Endothelial cell of umbilical vein (primary cell): ENCODE measurements around the gene EHMT1. TPM values are rescaled to one million over a fixed set of nuclear protein-coding genes. Genes with fewer than 3 reads are reported as not detected.

ENCODE experiments used
- BruUV-seq: library from RNA; stranded (reverse); fragments of 400-500 nt; replicated peaks from 2 replicates; lab custom pipeline; 2021; lab: Mats Ljungman, UMichigan
- CTCF ChIA-PET: fragments of 300-600, 350-600 bp; sonication (Branson Sonifier 250); formaldehyde crosslinking; loops from one replicate; lab custom pipeline; 2021; ENCODE audit warnings: antibody characterized with exemption, inconsistent platforms; lab: Charles Lee
- POLR2A ChIA-PET: fragments of 300-600, 350-600 bp; sonication (Branson Sonifier 250); formaldehyde crosslinking; loops from one replicate; lab custom pipeline; 2021; ENCODE audit warnings: antibody characterized with exemption, inconsistent platforms; lab: Charles Lee
- DNase-seq: peaks from one replicate; pipeline ENCODE4 v3.0.0-alpha.2; 2011; ENCODE audit warnings: low read depth, low spot score
- FAIRE-seq: peaks from 2 replicates; lab custom pipeline; 2011; peaks lifted over from hg19 to GRCh38; lab: Jason Lieb, UNC
- H2AFZ ChIP-seq: 2 replicates; pipeline ENCODE4 v1.6.0; 2012; ENCODE audit warnings: low read depth, low read length, control low read depth, inconsistent platforms
- H3K27ac ChIP-seq: 2 replicates; pipeline ENCODE4 v1.5.1; 2011; ENCODE audit warnings: low read depth, mild to moderate bottlenecking, control low read depth, low read length, moderate library complexity; ENCODE audit not compliant: insufficient read depth
- H3K27me3 ChIP-seq, 2 experiments: 2 replicates each; pipeline versions ENCODE4 v1.6.0 to v1.6.1; 2011; ENCODE audit warnings: low read length in 2 of 2, mixed read lengths in 1 of 2; ENCODE audit not compliant: control insufficient read depth in 2 of 2, insufficient read depth in 2 of 2
- H3K36me3 ChIP-seq, 2 experiments: 2 replicates in 1 of 2; 3 replicates in 1 of 2; pipeline ENCODE4 v1.5.1; 2011; ENCODE audit warnings: low read length in 2 of 2, mild to moderate bottlenecking in 1 of 2, moderate library complexity in 1 of 2; ENCODE audit not compliant: control insufficient read depth in 2 of 2, insufficient read depth in 2 of 2; ENCODE audit errors: extremely low read depth in 1 of 2
- H3K4me1 ChIP-seq: 3 replicates; pipeline ENCODE4 v1.5.1; 2011; ENCODE audit warnings: mild to moderate bottlenecking, low read length; ENCODE audit not compliant: control insufficient read depth, insufficient read depth; ENCODE audit errors: extremely low read depth
- H3K4me2 ChIP-seq: 2 replicates; pipeline ENCODE4 v1.6.1; 2011; ENCODE audit warnings: low read length, control low read depth, mixed read lengths; ENCODE audit not compliant: insufficient read depth
- H3K4me3 ChIP-seq, 3 experiments: fragments of 200-600 bp in 1 of 3; sonication (generic), shearing (Covaris generic) in 1 of 3; replicated peaks in 1 of 3; 2 replicates each; pipeline ENCODE4 v1.5.1; 2011 to 2016; ENCODE audit warnings: control low read depth in 3 of 3, low read length in 3 of 3, mild to moderate bottlenecking in 2 of 3, inconsistent platforms in 1 of 3, low read depth in 1 of 3, moderate library complexity in 1 of 3; ENCODE audit not compliant: insufficient read depth in 1 of 3
- H3K79me2 ChIP-seq: 2 replicates; pipeline ENCODE4 v1.6.0; 2012; ENCODE audit warnings: low read length, inconsistent platforms; ENCODE audit not compliant: control insufficient read depth, insufficient read depth
- H3K9ac ChIP-seq: replicated peaks from 2 replicates; pipeline ENCODE3; 2011; ENCODE audit warnings: low read length, control low read depth; ENCODE audit not compliant: insufficient read depth; ENCODE audit errors: extremely low read depth
- H3K9me1 ChIP-seq: replicated peaks from 3 replicates; pipeline ENCODE4 v1.6.0; 2011; ENCODE audit warnings: mild to moderate bottlenecking, low read length; ENCODE audit not compliant: control insufficient read depth, insufficient read depth; ENCODE audit errors: extremely low read depth
- H3K9me3 ChIP-seq: replicated peaks from 2 replicates; pipeline ENCODE4 v1.5.1; 2012; ENCODE audit warnings: low read length, inconsistent platforms; ENCODE audit not compliant: control insufficient read depth, insufficient read depth
- H4K20me1 ChIP-seq: replicated peaks from 2 replicates; pipeline ENCODE3; 2011; ENCODE audit warnings: mild to moderate bottlenecking, low read length; ENCODE audit not compliant: control insufficient read depth, insufficient read depth; ENCODE audit errors: extremely low read depth
- CTCF ChIP-seq, 2 donors: IDR thresholded peaks; 1 replicate in 1 of 2; 2 replicates in 1 of 2; pipeline ENCODE4 v1.5.1; 2011; ENCODE audit warnings: low read length in 2 of 2, mild to moderate bottlenecking in 2 of 2, moderate library complexity in 2 of 2, control low read depth in 1 of 2, inconsistent platforms in 1 of 2, low read depth in 1 of 2; ENCODE audit not compliant: insufficient read depth in 1 of 2; ENCODE audit errors: extremely low read depth in 1 of 2
- GATA2 ChIP-seq: IDR thresholded peaks from 2 replicates; pipeline ENCODE4 v1.7.0; 2011; ENCODE audit warnings: low read depth, mild to moderate bottlenecking, moderate library complexity, mixed read lengths, low read length; ENCODE audit not compliant: insufficient read length, insufficient read depth
- MYC ChIP-seq: IDR thresholded peaks from one replicate; pipeline ENCODE4 v1.6.1; 2011; ENCODE audit warnings: mild to moderate bottlenecking, low read depth, low read length
- POLR2A ChIP-seq: IDR thresholded peaks from 2 replicates; pipeline ENCODE4 v1.6.1; 2012; ENCODE audit warnings: low read depth, mild to moderate bottlenecking, control low read depth, low read length
- POLR2AphosphoS5 ChIP-seq: IDR thresholded peaks from 2 replicates; pipeline ENCODE4 v1.6.1; 2012; ENCODE audit warnings: low read depth, mild to moderate bottlenecking, control low read depth, low read length, moderate library complexity; ENCODE audit not compliant: insufficient read depth
- dilution Hi-C: fragments of 300-500 bp; cut with MboI; formaldehyde crosslinking; loops from one replicate; pipeline ENCODE4 v1.15.0; 2019; ENCODE audit warnings: low sequenced_read_pairs; ENCODE audit not compliant: extremely low pct_ligation_motif_present
- intact Hi-C: fragments of 100-400 bp; cut with micrococcal nuclease; formaldehyde crosslinking; loops from one replicate; pipeline ENCODE4 v1.10.0; 2022
- polyA plus RNA-seq, 4 experiments: library from polyadenylated mRNA; depleted of rRNA in 3 of 4; stranded (reverse) in 3 of 4; unstranded in 1 of 4; fragments of >200 nt; gene quantifications; 2 replicates each; pipeline versions ENCODE4 v1.2.1 to v1.2.3, GENCODE V29; 2011 to 2012; ENCODE audit warnings: missing spikeins in 1 of 4
- total RNA-seq: library from RNA; stranded (reverse); gene quantifications from 2 replicates; pipeline ENCODE4 v1.2.3, GENCODE V29; 2021

EHMT1 gene
- total and polyA plus RNA-seq, 2 donors (not counting 3 experiments of a cell fraction or from before 2014, with no cell fraction given), result 48.2 to 104 TPM

- Histone ChIP-seq H3K9me1 (no peaks in the 10 kb centered on the region), H3K36me3 (peaks cover 5 to 46% of the 10 kb centered on the region in 2 experiments), H3K4me1 (no peaks in the 10 kb centered on the region), H3K79me2 (no peaks in the 10 kb centered on the region), H4K20me1 (no peaks in the 10 kb centered on the region), H3K4me3 (no peak overlapping the region), H3K9me3 (no peaks in the 10 kb centered on the region), H3K4me2 (no peak overlapping the region), H3K27me3 (no peaks in the 10 kb centered on the region), H3K9ac (no peak overlapping the region), H2AFZ (no peak overlapping the region), H3K27ac (no peak overlapping the region)
- no peak for TF ChIP-seq POLR2AphosphoS5
- TF ChIP-seq POLR2A, result no peak
- no peak for TF ChIP-seq GATA2
- TF ChIP-seq MYC, result no peak
- no peak for TF ChIP-seq CTCF (IDR thresholded peaks at IDR 0.05; ENCODE audit: extremely low read depth in 1 of 2, insufficient read depth in 1 of 2, low read depth in 1 of 2, low read length in 2 of 2)
- BruUV-seq, result no TSS peak
- no peak for DNase-seq
- ChIA-PET CTCF (interaction anchor here (1.1 kb wide), 1 partner anchor 9 kb away, joined by 3 read pairs; no protein-coding TSS in a partner anchor), POLR2A (no interaction called here)
- intact Hi-C loops (no loop called here), dilution Hi-C loops (no loop called here)
- FAIRE-seq, result no peak
Measured at GRCh38 chr9:137815256-137816255, 196.8 kb downstream of the EHMT1 start.
